ENCODE results near the gene ADAM23.

ADAM23 gene

GRCh38 chr2:206408323-206409320 lies 34.7 kb upstream of the ADAM23 start:
- Histone ChIP-seq H3K27ac (ENCODE audit: low read length) (peak overlapping the region; percentile 79), H3K36me3 (replicated peaks; ENCODE audit: low read depth, low read length) (no peaks in the 10 kb centered on the region), H3K9ac (ENCODE audit: low read length) (peak overlapping the region; percentile 41; the same call in 1 of the 2 replicates), H2AFZ (ENCODE audit: low read depth, low read length) (peak overlapping the region; percentile 93), H3K79me2 (ENCODE audit: low read length) (no peaks in the 10 kb centered on the region), H3K27me3 (ENCODE audit: low read depth, low read length) (no peaks in the 10 kb centered on the region), H3K9me3 (ENCODE audit: insufficient read depth, low read length) (0 out of 2 replicates have a peak, but pooled peaks cover 5% of the 10 kb centered on the region), H4K20me1 (ENCODE audit: insufficient read depth, low read length) (no peaks in the 10 kb centered on the region), H3K4me1 (ENCODE audit: low read length) (peaks cover 15% of the 10 kb centered on the region), H3K4me2 (ENCODE audit: low read length) (peak overlapping the region; percentile 52), H3K4me3 (ENCODE audit: low read length) (peak overlapping the region; percentile 24; the same call in 1 of the 2 replicates)
- TF ChIP-seq EZH2phosphoT487 (IDR thresholded peaks at IDR 0.05; ENCODE audit: low read depth), result no peak
- TF ChIP-seq CTCF (IDR thresholded peaks at IDR 0.05; ENCODE audit: low read depth, low read length), result no peak

- H3K79me2 ChIP-seq (ENCODE audit: low read length), result no peaks in the 10 kb centered on the region
- H2AFZ ChIP-seq (ENCODE audit: low read depth, low read length), result no peak overlapping the region
- no peak overlapping the region for H3K4me3 ChIP-seq (ENCODE audit: low read length)
- H3K36me3 ChIP-seq (replicated peaks; ENCODE audit: low read depth, low read length), result no peaks in the 10 kb centered on the region
- H3K9me3 ChIP-seq (ENCODE audit: insufficient read depth, low read length), result 0 out of 2 replicates have a peak, but pooled peaks cover 5% of the 10 kb centered on the region
- no peaks in the 10 kb centered on the region for H4K20me1 ChIP-seq (ENCODE audit: insufficient read depth, low read length)
- H3K4me2 ChIP-seq (ENCODE audit: low read length), result no peak overlapping the region
- H3K4me1 ChIP-seq (ENCODE audit: low read length), result peaks cover 15% of the 10 kb centered on the region
- TF ChIP-seq CTCF (IDR thresholded peaks at IDR 0.05; ENCODE audit: low read depth, low read length) (no peak), EZH2phosphoT487 (IDR thresholded peaks at IDR 0.05; ENCODE audit: low read depth) (no peak)
- H3K27ac ChIP-seq (ENCODE audit: low read length), result no peak overlapping the region
- H3K9ac ChIP-seq (ENCODE audit: low read length), result no peak overlapping the region
- H3K27me3 ChIP-seq (ENCODE audit: low read depth, low read length), result no peaks in the 10 kb centered on the region
These were observed 32.6 kb upstream of the ADAM23 start for GRCh38 chr2:206410714-206411113.

- Histone ChIP-seq H3K27me3 (ENCODE audit: low read depth, low read length) (no peaks in the 10 kb centered on the region), H3K4me3 (ENCODE audit: low read length) (no peak overlapping the region), H3K27ac (ENCODE audit: low read length) (no peak overlapping the region), H3K4me2 (ENCODE audit: low read length) (peak overlapping the region; percentile 17; the same call in 1 of the 2 replicates), H3K9ac (ENCODE audit: low read length) (no peak overlapping the region), H3K36me3 (replicated peaks; ENCODE audit: low read depth, low read length) (no peaks in the 10 kb centered on the region), H3K9me3 (ENCODE audit: insufficient read depth, low read length) (peaks cover 5% of the 10 kb centered on the region), H3K4me1 (ENCODE audit: low read length) (no peaks in the 10 kb centered on the region), H4K20me1 (ENCODE audit: insufficient read depth, low read length) (no peaks in the 10 kb centered on the region), H2AFZ (ENCODE audit: low read depth, low read length) (peak overlapping the region; percentile 60; the same call in 1 of the 2 replicates), H3K79me2 (ENCODE audit: low read length) (no peaks in the 10 kb centered on the region)
- no peak for TF ChIP-seq EZH2phosphoT487 (IDR thresholded peaks at IDR 0.05; ENCODE audit: low read depth)
- no peak for TF ChIP-seq CTCF (IDR thresholded peaks at IDR 0.05; ENCODE audit: low read depth, low read length)
These were observed 27.6 kb upstream of the ADAM23 start for GRCh38 chr2:206415618-206416243.

DNA sequence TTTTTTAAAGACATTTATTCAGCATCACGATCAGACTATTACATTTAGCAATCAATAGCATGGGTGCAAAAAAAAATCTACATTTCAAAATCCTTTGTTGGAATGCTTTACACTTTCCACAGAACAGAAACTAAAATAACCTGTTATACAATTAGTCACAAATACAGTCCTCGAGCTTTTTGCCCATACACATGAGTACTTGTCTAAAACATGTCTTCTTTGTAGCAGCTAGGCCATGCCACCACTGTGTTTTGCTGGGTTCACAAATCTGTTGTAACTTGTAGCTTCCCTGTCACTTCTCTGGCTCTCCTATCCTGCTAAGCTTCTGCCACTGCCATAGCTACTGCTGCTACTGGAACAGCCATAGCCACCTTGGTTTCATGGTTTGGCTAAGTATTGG lies 24.4 kb upstream of the ADAM23 start:
- H3K27ac ChIP-seq (ENCODE audit: low read length), result no peak overlapping the region
- no peaks in the 10 kb centered on the region for H3K79me2 ChIP-seq (ENCODE audit: low read length)
- TF ChIP-seq CTCF (IDR thresholded peaks at IDR 0.05; ENCODE audit: low read depth, low read length), result no peak
- TF ChIP-seq EZH2phosphoT487 (IDR thresholded peaks at IDR 0.05; ENCODE audit: low read depth), result no peak

More for the DNA sequence above, 24.4 kb upstream of the ADAM23 start:
- no peak overlapping the region for H3K4me2 ChIP-seq (ENCODE audit: low read length)
- no peaks in the 10 kb centered on the region for H3K36me3 ChIP-seq (replicated peaks; ENCODE audit: low read depth, low read length)
- H2AFZ ChIP-seq (ENCODE audit: low read depth, low read length), result no peak overlapping the region
- no peaks in the 10 kb centered on the region for H3K4me1 ChIP-seq (ENCODE audit: low read length)
- H4K20me1 ChIP-seq (ENCODE audit: insufficient read depth, low read length), result no peaks in the 10 kb centered on the region
- no peak overlapping the region for H3K9ac ChIP-seq (ENCODE audit: low read length)
- H3K9me3 ChIP-seq (ENCODE audit: insufficient read depth, low read length), result peaks cover 5% of the 10 kb centered on the region
- no peak overlapping the region for H3K4me3 ChIP-seq (ENCODE audit: low read length)
- H3K27me3 ChIP-seq (ENCODE audit: low read depth, low read length), result no peaks in the 10 kb centered on the region
